ENCODE measurements around the gene DAP3.
A peak's percentile ranks its signal among the peaks of the same experiment; 100 is the strongest.
"Not testable (repeated sequence)": the region's sequence is repeated elsewhere in the genome, so short reads cannot be mapped to it uniquely, and the experiment has no call there.

The DAP3 gene

DNA sequence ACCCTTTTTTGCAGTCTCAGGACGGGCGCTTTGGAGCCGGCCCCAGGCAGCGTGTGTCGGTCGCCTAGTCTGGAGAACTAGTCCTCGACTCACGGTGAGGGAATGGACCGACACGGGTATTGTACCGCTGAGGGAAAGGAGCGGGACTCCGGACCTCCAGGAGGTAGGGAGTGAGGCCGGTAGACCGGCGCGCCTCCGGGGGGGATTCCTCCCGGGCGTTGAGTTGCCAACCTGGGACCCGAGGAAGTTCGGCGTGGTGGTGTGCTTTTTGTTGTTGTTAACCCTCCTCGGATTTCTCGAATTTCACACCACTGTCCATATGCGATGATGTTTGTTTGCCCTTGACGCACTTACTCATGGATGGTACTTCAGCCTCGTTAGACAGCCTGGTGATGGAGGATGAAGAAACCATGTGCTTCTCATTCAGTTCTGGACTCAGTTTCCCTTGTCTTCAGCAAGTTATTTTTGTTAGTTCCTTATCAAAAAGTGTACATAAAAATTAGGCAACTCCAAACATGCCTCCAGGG lies at the start of gene DAP3:
TSS of gene DAP3 (plus strand) at position 11 of the 527 bp plus-strand sequence. CDS start 20,689 bp downstream, outside the sequence.
- not testable (repeated sequence) for DNase-seq

DNA sequence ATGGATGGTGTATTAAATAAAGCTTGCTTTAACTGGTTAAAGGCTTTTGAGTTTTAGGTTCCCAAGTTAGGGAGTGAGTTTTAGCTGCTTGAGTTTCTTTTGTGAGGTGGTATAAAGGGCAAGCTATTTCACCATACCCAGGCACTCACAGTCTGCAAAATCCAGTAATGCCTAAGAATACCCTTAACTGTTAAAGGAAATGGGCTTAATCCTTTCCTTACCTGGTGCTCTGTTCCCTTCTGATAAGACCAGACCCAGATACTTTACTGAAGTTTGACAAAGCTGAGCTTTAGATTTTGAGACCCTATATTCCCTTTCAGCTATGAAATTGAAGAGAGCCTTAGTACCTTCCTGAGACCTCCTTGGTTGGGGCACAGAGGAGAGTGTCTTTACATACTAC lies 48.5 kb upstream of the DAP3 start:
- no peak for DNase-seq

DNA sequence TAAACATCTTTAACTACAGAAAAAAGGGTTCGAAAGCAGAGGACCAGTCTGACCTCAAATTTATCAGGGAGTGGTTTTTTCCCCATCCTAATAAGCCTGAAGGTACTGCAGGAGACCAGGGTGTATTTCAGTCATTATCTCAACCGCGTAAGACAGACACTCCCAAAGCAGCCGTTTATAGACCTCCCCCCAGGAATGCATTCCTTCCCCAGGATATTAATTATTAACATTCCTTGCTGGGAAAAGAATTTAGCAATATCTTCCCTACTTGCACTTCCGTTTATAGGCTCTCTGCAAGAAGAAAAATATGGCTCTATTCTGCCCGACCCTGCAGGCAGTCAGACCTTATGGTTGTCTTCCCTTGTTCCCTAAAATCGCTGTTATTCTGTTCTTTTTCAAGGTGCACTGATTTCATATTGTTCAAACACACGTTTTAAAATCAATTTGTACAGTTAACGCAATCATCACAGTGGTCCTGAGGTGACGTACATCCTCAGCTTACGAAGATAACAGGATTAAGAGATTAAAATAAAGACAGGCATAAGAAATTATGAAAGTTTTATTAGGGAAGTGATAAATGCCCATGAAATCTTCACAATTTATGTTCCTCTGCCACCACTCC lies 46.2 kb upstream of the DAP3 start:
- DNase-seq = peak; percentile 9

DNA sequence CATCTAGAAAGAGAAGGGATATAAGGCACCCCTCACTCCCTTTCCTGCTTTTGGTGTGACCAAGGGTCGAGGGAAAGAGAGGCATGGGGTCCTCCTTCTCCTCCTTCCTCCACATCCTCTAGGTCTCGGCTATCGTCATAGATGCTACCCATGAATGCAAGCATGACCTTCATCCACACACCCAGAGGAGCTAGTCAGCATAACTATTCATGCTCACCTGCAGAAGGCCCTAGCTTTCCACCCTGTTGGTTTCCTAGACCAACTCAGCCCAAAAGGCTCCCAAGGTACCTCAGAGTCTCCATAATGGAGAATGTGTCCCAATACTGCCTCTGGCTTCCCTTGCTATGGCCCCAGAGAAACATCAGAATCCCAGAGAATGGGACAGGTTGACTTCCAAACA lies 45.7 kb upstream of the DAP3 start:
- DNase-seq = peak; percentile 7

DNA sequence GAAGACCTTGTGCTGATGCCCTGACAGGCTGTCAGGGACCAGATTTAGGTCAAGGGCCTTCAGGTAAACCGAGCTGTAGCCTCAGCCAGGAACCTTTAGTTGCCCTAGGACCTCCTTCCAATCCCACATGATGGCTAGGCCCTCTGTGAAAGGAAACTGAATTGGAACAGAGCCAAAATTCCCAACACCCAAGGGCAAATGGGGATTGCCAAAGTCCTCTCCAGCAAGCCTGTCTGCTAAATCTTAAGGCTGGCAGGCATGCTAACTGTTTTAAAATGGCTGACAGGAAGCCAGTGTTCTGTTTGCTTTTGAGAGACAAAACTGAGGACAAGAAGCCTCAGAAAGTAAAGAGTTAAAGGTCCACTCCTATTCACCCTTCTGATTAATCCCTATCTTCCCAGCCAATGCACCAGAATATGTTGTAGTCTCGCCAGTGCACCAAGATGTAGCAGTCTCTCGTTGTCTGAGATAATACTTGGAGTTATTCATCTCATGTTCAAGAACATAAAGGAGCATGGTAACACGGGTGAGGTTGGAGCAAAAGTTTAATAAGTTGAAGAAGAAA lies 43.8 kb upstream of the DAP3 start:
- peak; percentile 39 for DNase-seq

DNA sequence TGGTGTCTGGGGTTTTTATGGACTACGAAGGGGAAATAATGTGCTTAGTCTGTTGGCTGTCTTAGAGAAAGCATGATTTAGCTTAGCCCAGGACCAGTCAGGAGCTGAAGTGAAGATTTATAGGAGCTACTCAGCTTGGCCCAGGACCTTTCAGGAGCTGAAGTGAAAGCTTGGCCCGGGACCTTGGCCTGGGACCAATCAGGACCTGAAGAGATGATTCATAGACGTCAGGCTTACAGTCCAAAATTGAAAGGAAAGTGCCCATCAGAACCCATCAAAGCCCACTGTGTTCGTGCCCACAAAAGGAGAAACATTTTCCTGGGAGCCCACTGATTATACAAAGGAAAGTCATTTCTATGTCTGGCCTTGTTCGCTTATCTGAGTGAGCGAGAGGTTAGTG lies 43.2 kb upstream of the DAP3 start:
- DNase-seq = no peak

DNA sequence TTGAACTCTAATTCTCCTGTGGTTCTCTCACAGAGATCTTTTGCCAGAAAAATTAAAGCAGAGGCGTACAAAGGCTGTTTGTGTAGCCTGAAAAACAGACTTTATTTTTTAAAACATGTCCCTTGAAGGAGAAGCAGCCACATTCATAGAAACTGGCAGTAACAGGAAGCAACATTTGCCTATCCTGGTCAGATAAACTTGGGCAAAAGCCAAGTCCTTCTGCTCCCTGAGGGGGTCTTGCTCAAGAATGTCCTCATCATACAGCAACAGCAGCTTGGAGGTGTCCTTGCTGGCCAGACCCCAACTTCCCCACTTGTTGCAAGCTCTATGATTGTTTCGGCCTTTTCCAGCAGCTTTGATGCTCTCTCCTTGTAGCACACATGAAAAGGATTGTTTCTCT lies 42.6 kb upstream of the DAP3 start:
- DNase-seq = peak; percentile 12

DNA sequence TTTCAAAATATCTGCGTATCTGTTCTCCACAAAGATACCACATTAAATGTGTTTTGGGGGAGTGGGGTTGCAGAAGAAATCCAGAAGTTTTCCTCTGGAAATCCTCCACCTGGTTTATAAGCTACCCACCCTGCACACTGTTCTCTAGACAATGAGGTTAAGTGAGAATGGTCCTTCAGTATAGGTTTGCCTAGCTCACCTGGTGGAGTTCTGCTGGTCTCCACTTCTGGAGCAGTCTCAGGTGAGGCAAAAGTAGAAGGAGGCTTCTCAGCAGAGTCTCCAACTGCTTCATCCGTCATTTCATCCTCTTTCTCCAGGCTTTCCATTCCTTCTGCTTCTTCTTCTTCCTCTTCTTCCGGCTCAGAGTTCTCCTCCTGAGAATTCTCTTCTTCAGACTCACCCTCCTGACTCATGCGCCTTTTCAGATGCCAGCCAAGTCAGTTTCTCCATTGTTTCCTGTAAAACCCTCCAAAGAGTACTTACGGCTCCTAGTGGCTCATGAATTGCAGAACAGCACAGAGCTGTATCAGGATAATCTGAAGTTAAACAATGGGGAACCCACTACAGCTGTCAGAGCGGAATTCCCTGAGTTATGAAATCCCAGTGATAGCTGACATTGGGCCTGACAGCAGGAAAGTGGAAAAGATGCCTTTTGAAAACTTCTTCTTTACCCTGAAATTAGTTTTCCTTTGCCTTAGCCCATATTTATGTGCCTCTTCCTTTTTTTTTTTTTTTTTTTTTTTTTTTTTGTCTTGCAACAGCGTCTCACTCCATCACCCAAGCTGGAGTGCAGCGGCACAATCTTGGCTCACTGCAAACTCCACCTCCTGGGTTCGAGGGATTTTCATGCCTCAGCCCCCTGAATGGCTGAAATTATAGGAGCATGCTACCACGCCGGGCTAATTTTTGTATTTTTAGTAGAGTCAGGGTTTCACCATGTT lies 40.4 kb upstream of the DAP3 start:
- DNase-seq = peak; percentile 42

DNA sequence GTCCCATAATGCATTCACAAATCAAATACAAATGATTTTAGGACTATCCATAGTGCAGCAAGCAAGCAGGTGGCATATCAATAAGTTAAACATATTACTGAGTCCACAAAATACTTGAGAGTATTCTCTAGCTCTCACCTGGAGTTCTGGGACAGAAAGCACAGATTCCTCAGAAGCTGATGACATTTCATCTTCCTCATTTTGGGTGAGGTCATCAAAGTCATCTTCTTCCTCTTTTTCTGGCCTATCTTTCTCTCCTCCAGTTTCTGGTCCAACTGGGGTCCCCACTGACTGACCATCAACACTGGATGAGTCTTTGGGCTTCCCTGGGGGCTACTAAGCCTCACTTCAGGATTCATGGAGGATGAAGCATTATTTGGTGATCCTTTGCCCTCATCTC lies 39.2 kb upstream of the DAP3 start:
- DNase-seq = no peak

DNA sequence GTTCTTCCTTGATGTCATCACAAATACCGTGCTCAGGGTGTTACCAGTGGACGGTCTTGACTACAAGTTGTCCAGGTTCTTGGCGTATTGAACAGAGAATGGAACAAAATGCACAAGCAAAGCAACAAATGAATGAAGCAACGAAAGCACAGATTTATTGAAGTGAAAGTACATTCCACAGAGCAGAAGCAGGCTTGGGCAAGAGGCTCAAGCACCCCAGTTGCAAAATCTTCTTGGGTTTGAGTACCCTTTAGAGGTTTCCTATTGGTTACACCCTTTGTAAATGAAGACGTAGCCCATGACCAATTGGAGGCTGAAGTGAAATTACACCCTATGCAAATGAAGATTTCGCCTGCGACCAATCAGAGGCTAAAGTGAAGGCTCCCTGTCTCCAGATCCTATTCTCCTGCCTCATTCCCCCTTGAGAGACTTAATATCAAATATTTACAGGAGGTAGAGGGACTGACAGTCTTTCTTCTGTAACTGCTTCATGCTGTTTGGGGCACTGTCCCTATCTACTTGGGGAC lies 38.6 kb upstream of the DAP3 start:
- no peak for DNase-seq

DNA sequence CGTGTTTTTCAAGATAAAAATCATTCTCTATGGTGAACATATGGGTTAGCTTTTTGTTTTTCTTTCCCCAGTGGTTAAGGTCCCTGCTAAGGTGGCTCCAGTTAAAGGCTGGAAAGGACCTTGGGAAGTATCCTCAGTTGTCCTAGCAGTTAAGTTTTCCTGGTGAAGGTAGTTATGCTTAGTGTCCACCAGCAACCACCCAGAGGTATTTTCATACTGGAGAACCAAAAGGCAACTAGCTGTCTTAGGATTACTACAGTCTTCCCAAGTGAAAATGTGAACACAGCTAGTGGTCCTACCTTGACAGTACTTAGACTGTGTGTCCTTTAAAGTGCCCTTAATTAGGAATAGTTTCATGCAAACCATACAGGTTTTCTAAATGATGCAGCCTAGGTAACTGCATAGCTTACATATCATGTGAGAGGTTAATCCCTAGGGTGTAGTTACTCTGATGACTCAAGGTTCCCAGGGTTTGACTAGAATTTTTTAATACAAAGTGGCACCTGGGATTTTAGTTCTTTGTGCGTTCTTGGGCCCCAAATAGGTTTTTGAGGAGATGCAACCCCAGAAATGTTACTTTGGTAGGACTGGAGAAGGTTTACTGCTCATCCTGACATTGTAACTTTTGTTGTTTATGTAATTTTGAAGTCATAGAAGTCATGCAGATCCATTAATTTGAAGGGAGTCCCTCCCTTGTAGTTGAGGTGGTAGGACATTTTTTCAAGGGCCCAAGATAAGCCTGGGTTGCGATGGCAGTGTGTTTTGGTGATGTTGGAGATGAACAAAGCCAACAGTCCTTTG lies 36.8 kb upstream of the DAP3 start:
- peak; percentile 51 for DNase-seq

DNA sequence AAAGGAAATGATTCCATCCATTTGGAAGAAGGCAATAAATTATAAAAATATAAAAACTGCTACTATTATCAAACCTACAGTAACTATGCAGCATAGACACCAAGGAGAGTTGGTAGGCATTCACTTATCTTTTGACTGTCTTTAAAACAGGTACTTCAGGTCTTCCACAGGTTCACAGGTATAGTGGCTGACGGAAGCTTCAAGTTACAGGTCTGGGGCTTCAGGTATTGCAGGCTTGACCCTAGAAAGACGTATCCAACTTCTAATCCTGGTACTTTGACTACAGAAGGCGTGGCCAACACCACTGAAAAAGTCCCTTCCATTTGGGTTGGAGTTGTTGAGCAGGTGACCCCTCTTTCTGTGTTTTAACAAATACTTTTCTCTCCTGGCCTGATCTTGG lies 35.9 kb upstream of the DAP3 start:
- no peak for DNase-seq

DNA sequence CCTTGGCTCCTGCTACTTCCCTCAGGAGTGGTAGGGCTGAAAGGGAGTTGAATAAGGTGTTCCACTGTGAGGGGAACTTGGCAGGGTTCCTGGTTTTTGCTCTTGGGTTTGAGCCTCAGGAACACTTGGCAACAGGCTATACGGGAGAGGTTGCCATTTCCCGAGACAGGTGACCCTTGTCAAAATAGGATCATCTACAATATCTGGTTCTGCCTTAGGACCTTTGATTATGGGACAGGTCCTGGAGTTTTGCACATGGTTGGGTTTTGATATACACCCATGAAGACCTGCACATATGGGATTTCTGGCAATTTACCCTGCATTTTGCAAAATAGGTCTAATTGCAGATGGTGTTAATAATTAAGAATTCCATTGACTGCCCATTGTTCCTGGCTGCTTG lies 31.4 kb upstream of the DAP3 start:
- DNase-seq = peak; percentile 63

DNA sequence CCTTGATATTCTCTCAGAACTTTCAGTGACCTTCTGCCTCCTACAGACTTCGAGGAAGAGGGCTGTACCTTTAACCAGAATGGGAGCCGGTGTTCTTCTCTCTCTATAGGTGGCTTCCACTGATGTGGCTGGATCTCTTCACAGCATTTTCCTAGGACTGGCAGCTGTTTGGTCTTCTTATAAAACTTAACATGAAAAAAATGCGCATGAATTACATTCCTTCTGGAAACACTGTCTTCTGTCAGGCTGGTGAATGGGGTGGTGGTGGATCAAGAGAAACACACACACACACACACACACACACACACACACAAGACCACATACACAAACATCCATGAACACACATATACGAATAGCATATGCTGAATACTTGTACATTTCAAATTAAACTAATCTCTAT lies 27.7 kb upstream of the DAP3 start:
- DNase-seq = not testable (repeated sequence)

DNA sequence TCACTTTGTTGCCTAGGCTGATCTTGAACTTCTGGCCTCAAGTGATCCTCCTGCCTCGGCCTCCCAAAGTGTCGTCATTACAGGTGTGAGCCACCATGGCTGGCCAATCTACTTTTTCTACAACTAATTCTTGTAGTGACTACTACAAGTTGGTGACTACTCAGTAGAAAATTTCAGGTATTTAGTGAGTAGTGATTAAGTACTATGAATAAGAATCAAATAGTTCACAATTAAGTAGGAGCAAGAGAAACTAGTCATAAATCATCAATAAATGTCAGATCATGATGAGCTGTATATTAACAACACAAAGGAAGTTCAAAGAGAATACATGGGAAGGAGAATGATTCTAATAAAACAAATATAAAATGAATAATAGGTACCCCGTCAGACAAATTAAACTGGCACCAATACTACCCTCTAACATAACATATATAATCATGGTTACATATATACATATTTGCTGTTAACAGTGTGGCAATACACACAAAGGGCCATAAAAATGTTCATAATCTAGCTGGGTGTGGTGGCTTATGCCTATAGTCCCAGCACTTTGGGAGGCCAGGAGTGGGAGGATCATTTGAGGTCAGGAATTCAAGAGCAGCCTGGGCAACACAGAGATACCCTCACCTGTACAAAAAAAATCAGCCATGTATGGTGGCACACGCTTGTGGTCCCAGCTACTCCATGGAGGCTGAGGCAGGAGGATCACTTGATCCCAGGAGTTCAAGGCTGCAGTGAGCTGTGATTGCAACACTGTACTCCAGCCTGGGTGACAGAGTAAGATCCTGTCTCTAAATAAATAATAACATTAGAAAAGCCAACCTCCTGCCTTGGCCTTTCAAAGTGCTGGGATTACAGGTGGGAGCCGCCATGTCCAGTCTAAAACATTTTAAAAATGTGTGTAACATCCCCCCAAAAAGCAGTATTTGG lies 19.4 kb upstream of the DAP3 start:
- DNase-seq = no peak

DNA sequence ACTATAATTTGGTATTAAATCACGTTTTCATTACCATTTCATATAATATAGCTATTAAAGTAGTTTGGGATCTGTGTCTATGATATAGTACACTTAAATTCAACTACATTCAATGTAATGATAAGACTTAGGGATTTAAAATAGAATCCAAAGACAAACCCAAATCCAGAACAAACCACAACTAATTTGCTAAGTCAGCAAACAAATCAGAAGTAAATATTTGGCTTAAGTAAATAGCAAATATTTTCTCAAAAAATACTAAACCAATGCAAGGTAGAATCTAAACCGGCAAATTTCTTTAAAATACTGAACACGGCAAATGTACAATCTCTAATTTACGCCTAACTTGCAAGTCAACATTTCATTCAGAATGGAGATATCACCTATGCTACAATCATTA lies 17.1 kb upstream of the DAP3 start:
- no peak for DNase-seq

DNA sequence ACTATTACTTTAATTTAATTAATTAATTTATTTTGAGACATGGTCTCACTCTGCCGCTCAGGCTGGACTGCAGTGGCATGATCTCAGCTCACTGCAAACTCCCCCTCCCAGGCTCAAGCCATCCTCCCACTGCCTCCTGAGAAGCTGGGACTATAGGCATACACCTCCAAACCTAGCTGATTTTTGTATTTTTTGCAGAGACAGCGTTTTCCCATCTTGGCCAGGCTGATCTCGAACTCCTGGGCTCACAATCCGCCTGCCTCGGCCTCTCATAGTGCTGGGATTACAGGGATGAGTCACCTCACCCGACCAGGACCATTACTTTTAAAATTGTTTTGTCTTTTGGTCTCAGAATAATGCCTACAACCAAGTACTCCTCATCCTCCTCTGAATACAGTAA lies 15.9 kb upstream of the DAP3 start:
- DNase-seq = no peak

DNA sequence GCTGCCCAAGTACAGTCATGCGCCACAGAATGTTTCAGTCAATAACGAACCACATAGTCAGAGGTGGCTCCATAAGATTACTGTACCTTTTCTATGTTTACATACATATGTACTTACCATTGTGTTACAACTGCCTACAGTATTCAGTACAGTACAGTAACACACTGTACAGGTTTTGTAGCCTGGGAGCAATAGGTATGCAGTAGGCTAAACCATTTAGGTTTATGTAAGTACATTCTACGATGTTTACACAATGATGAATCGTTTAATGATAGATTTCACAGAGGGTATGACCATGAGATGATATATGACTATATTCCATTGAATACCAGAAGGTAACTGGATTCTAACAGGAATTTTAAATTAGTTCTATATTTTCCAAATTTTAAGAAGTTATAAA lies 10.9 kb upstream of the DAP3 start:
- DNase-seq = peak; percentile 23

DNA sequence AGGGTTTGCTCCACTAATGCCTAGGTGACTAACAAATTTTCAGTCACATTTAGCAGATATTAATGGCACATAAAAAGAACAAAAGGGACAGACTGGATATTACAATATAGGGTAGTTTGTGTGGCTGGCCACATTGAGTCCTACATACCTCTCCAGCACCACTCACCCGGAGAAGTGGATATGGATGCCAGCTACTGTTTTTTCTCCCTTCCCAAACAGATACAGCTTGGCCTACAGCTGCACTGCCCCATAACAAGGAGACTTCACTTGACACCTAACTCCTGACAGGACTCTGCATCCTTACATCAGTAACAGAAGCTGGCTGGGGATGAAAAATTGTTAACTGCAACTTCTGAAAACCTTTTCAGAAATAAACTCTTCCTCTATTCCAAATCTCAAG lies 9.9 kb upstream of the DAP3 start:
- not testable (repeated sequence) for DNase-seq

DNA sequence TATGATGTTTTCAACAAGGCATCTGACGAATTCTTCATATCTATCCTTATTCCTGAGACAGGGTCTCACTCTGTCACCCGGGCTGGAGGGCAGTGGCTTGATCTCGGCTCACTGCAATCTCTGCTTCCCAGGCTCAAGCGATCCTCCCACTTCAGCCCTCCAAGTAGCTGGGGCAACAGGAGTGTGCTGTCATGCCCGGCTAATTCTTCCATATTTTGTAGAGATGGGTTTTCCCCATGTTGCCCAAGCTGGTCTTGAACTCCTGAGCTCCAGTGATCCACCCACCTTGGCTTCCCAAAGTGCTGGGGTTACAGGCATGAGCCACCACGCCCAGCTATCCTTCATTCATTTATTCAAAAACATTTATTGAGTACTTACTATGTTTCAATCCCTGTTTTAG lies 8.4 kb upstream of the DAP3 start:
- no peak for DNase-seq

DNA sequence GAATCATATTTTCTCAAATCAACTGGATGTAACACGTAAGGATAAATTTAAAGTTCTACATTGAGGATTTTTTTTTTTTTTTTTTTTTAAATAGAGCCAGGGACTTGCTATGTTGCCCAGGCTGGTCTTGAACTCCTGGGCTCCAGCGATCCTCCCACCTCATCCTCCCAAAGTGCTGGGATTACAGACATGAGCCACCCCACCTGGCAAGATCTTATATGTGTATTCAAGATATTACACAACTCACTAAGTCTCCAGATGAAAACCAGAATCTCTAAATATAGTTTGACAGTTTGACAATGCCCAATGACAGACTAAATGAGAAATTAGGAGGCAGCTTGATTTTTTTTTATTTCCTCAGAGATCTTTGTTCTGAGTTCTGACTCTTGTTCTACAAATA lies 7.1 kb upstream of the DAP3 start:
- DNase-seq = no peak
